CD4-positive, alpha-beta T cell treated with Interferon alpha-2 for 1 hour (primary cell): ENCODE results near the gene CYB561.
A peak's percentile ranks its signal among the peaks of the same experiment; 100 is the strongest.

Experiments used
- DNase-seq, 2 donors: peaks; one replicate each; pipeline ENCODE4 v3.0.0-alpha.2; 2020 to 2022

The CYB561 gene

GRCh38 chr17:63445954-63446752, at the start of gene CYB561:
TSS of gene CYB561 (minus strand) at chr17:63446306. CDS start at chr17:63437547, 8,759 bp downstream.
- DNase-seq, result peak; percentile 79 to 82

- no peak for DNase-seq
Observed at GRCh38 chr17:63495491-63495890, 49.4 kb upstream of the CYB561 start.

GRCh38 chr17:63494300-63494928, 48.3 kb upstream of the CYB561 start:
- DNase-seq, result no peak

- DNase-seq, result no peak
Observed at GRCh38 chr17:63493411-63493810, 47.3 kb upstream of the CYB561 start.

GRCh38 chr17:63492940-63493339, 46.8 kb upstream of the CYB561 start:
- no peak for DNase-seq

- no peak for DNase-seq
Observed at GRCh38 chr17:63491977-63492618, 46.0 kb upstream of the CYB561 start.

- no peak for DNase-seq
Observed at GRCh38 chr17:63491413-63491812, 45.3 kb upstream of the CYB561 start.

- DNase-seq, result no peak
Observed at GRCh38 chr17:63490858-63491400, 44.8 kb upstream of the CYB561 start.

- DNase-seq, result no peak
Observed at GRCh38 chr17:63490329-63490728, 44.2 kb upstream of the CYB561 start.

- DNase-seq, result no peak
Observed at GRCh38 chr17:63489291-63489690, 43.2 kb upstream of the CYB561 start.

GRCh38 chr17:63488851-63489250, 42.7 kb upstream of the CYB561 start:
- no peak for DNase-seq

- DNase-seq, result no peak
Observed at GRCh38 chr17:63487014-63487339, 40.9 kb upstream of the CYB561 start.

- no peak for DNase-seq
Observed at GRCh38 chr17:63486317-63487013, 40.4 kb upstream of the CYB561 start.

GRCh38 chr17:63483655-63484575, 37.8 kb upstream of the CYB561 start:
- no peak for DNase-seq

- DNase-seq, result no peak
Observed at GRCh38 chr17:63483038-63483437, 36.9 kb upstream of the CYB561 start.

GRCh38 chr17:63482509-63482908, 36.4 kb upstream of the CYB561 start:
- no peak for DNase-seq

GRCh38 chr17:63481488-63481870, 35.4 kb upstream of the CYB561 start:
- no peak for DNase-seq

GRCh38 chr17:63480826-63481487, 34.9 kb upstream of the CYB561 start:
- no peak for DNase-seq

- DNase-seq, result no peak
Observed at GRCh38 chr17:63480192-63480784, 34.2 kb upstream of the CYB561 start.

GRCh38 chr17:63479495-63480184, 33.5 kb upstream of the CYB561 start:
- DNase-seq, result no peak
